Measurements from ENCODE around the gene CCL19. TPM values are rescaled to one million over a fixed set of nuclear protein-coding genes. Genes with fewer than 3 reads are reported as not detected.

Gene CCL19
- total and polyA plus RNA-seq, 2 donors (not counting 3 experiments of a cell fraction or from before 2014, with no cell fraction given): not detected

GRCh38 chr9:34719021-34719768 lies 28.1 kb upstream of the CCL19 start:
- no TSS peak for BruUV-seq (replicated peaks)
- H3K9me3 ChIP-seq (replicated peaks; ENCODE audit: control insufficient read depth, insufficient read depth, low read length): no peaks in the 10 kb centered on the region
- POLR2A ChIA-PET: no interaction called here
- FAIRE-seq (no peak), DNase-seq (ENCODE audit: low read depth, low spot score) (no peak)
- no peak overlapping the region for H3K9ac ChIP-seq (replicated peaks; ENCODE audit: extremely low read depth, insufficient read depth, low read length)
- no peak overlapping the region for H3K4me2 ChIP-seq (ENCODE audit: insufficient read depth, low read length)
- no peaks in the 10 kb centered on the region for H3K79me2 ChIP-seq (ENCODE audit: control insufficient read depth, insufficient read depth, low read length)
- no peak for TF ChIP-seq MAX (IDR thresholded peaks at IDR 0.05; ENCODE audit: insufficient read depth, insufficient read length)
- no peak for TF ChIP-seq JUN (IDR thresholded peaks at IDR 0.05; ENCODE audit: borderline replicate concordance, insufficient read depth, insufficient read length, low read depth)
- no peak for TF ChIP-seq POLR2AphosphoS5 (IDR thresholded peaks at IDR 0.05; ENCODE audit: insufficient read depth, low read depth, low read length)
- no peak for TF ChIP-seq POLR2A (IDR thresholded peaks at IDR 0.05; ENCODE audit: low read depth, low read length)
- no peak for TF ChIP-seq MYC (IDR thresholded peaks at IDR 0.05; ENCODE audit: low read depth, low read length)
- TF ChIP-seq FOS (IDR thresholded peaks at IDR 0.05; ENCODE audit: borderline replicate concordance, insufficient read depth, low read length): no peak
- no peak for TF ChIP-seq EZH2 (IDR thresholded peaks at IDR 0.05; ENCODE audit: borderline replicate concordance, low read depth, low read length, severe bottlenecking)
- TF ChIP-seq GATA2 (IDR thresholded peaks at IDR 0.05; ENCODE audit: insufficient read depth, insufficient read length, low read depth, low read length): no peak
- no peak for TF ChIP-seq CTCF (IDR thresholded peaks at IDR 0.05; ENCODE audit: extremely low read depth in 1 of 2, insufficient read depth in 1 of 2, low read depth in 1 of 2, low read length in 2 of 2)
- peaks cover 5 to 6% of the 10 kb centered on the region in 2 experiments for H3K27me3 ChIP-seq (ENCODE audit: control insufficient read depth in 2 of 2, insufficient read depth in 2 of 2, low read length in 2 of 2)
- dilution Hi-C loops (cut with MboI; ENCODE audit: extremely low pct_ligation_motif_present, low sequenced_read_pairs): no loop called here
- H3K4me1 ChIP-seq (ENCODE audit: control insufficient read depth, extremely low read depth, insufficient read depth, low read length): no peaks in the 10 kb centered on the region
- intact Hi-C loops (cut with micrococcal nuclease): no loop called here
- no peak overlapping the region for H3K27ac ChIP-seq (ENCODE audit: insufficient read depth, low read depth, low read length)
- no peaks in the 10 kb centered on the region for H3K9me1 ChIP-seq (replicated peaks; ENCODE audit: control insufficient read depth, extremely low read depth, insufficient read depth, low read length)
- CTCF ChIA-PET: interaction anchor here (1.6 kb wide), 1 partner anchor 17 kb away, joined by 6 read pairs; no protein-coding TSS in a partner anchor
- no peak overlapping the region for H3K4me3 ChIP-seq (replicated peaks in 1 of 3; ENCODE audit: insufficient read depth in 1 of 3, low read depth in 1 of 3, low read length in 3 of 3)
- H4K20me1 ChIP-seq (replicated peaks; ENCODE audit: control insufficient read depth, extremely low read depth, insufficient read depth, low read length): no peaks in the 10 kb centered on the region
- H3K36me3 ChIP-seq (ENCODE audit: control insufficient read depth in 2 of 2, extremely low read depth in 1 of 2, insufficient read depth in 2 of 2, low read length in 2 of 2): no peaks in the 10 kb centered on the region
- no peak overlapping the region for H2AFZ ChIP-seq (ENCODE audit: low read depth, low read length)

All from endothelial cell of umbilical vein (primary cell).